ENCODE data around the gene PEA15. TPM values are rescaled to one million over a fixed set of nuclear protein-coding genes. Genes with fewer than 3 reads are reported as not detected.

Gene PEA15
- total RNA-seq, 1 donor from 2014 or later: 70.9 TPM

Other genes starting within 250 kb of the PEA15 start
- 5.5 and 5.8 TPM in 2 replicates for gene PIGM, start 173.4 kb upstream of the PEA15 start, total RNA-seq
- gene KCNJ10, start 135.2 kb upstream of the PEA15 start, total RNA-seq: not detected in 2 replicates
- gene KCNJ9, start 123.8 kb upstream of the PEA15 start, total RNA-seq: not detected in 2 replicates
- gene IGSF8, start 106.8 kb upstream of the PEA15 start, total RNA-seq: 25.3 and 26.7 TPM in 2 replicates
- not detected in 2 replicates for gene ATP1A2, start 89.6 kb upstream of the PEA15 start, total RNA-seq
- not detected in 2 replicates for gene ATP1A4, start 53.8 kb upstream of the PEA15 start, total RNA-seq
- gene CASQ1, start 14.8 kb upstream of the PEA15 start, total RNA-seq: not detected in 2 replicates
- 117 and 121 TPM in 2 replicates for gene DCAF8, start 57.2 kb downstream of the PEA15 start, total RNA-seq
- 51.8 and 60.2 TPM in 2 replicates for gene PEX19, start 79.7 kb downstream of the PEA15 start, total RNA-seq
- 116 and 125 TPM in 2 replicates for gene COPA, start 137.9 kb downstream of the PEA15 start, total RNA-seq
- 73.6 and 81.1 TPM in 2 replicates for gene NCSTN, start 138.0 kb downstream of the PEA15 start, total RNA-seq
- gene NHLH1, start 161.7 kb downstream of the PEA15 start, total RNA-seq: 0.40 and 0.54 TPM in 2 replicates
- 0.02 and 0.05 TPM in 2 replicates for gene VANGL2, start 195.2 kb downstream of the PEA15 start, total RNA-seq

All from activated CD4-positive, alpha-beta T cell treated with anti-CD3 and anti-CD28 coated beads, Interleukin-2, amount 10 ng/mL, durations not matched to agents 24 days and 14 days (primary cell).